Peyer's patch (tissue), 4 donors: Measurements from ENCODE around the gene SCRN1. TPM values are rescaled to one million over a fixed set of nuclear protein-coding genes. Genes with fewer than 3 reads are reported as not detected.
A peak's percentile ranks its signal among the peaks of the same experiment; 100 is the strongest.

Experiments
- DNase-seq, 3 donors: peaks; one replicate each; pipeline ENCODE4 v3.0.0-alpha.2; 2017 to 2019
- H3K27ac ChIP-seq, 4 donors: fragments of 200-600 bp; sonication (generic); one replicate each; pipeline ENCODE4 v1.5.1; 2016 to 2019
- H3K27me3 ChIP-seq, 2 donors: fragments of 200-600 bp; sonication (generic); one replicate each; pipeline ENCODE4 v1.5.1; 2019
- H3K36me3 ChIP-seq, 3 donors: fragments of 200-600 bp; sonication (generic); one replicate each; pipeline ENCODE4 v1.5.1; 2016 to 2019
- H3K4me1 ChIP-seq, 4 donors: fragments of 200-600 bp; sonication (generic); one replicate each; pipeline ENCODE4 v1.5.1; 2016 to 2019
- H3K4me3 ChIP-seq, 4 donors: fragments of 200-600 bp; sonication (generic); 1 replicate in 3 of 4; 2 replicates in 1 of 4; pipeline ENCODE4 v1.5.1; 2016 to 2019; ENCODE audit warnings: mild to moderate bottlenecking in 1 of 4
- H3K9me3 ChIP-seq, 4 donors: fragments of 200-600 bp; sonication (generic); one replicate each; pipeline ENCODE4 v1.5.1; 2016 to 2019; ENCODE audit warnings: mild to moderate bottlenecking in 1 of 4
- CTCF ChIP-seq, 6 experiments: fragments of 450-650 bp in 4 of 6; fragments of 200-600 bp in 2 of 6; sonication (generic) in 1 of 6; IDR thresholded peaks; one replicate each; pipeline ENCODE4 v1.5.1; 2017 to 2019; ENCODE audit warnings: antibody characterized with exemption in 6 of 6, mild to moderate bottlenecking in 3 of 6, moderate library complexity in 1 of 6
- POLR2A ChIP-seq, 2 donors: fragments of 450-650 bp; IDR thresholded peaks; one replicate each; pipeline ENCODE4 v1.5.1; 2017; ENCODE audit warnings: antibody characterized with exemption in 2 of 2, mild to moderate bottlenecking in 2 of 2, moderate library complexity in 2 of 2
- total RNA-seq, 4 donors: library from RNA; depleted of rRNA; stranded (reverse); fragments of >200 nt; gene quantifications; one replicate each; pipeline ENCODE4 v1.1.0, GENCODE V29; 2016

The SCRN1 gene
- total RNA-seq, 4 donors from 2014 or later, result 3.7 to 34.7 (median 7.4) TPM

DNA sequence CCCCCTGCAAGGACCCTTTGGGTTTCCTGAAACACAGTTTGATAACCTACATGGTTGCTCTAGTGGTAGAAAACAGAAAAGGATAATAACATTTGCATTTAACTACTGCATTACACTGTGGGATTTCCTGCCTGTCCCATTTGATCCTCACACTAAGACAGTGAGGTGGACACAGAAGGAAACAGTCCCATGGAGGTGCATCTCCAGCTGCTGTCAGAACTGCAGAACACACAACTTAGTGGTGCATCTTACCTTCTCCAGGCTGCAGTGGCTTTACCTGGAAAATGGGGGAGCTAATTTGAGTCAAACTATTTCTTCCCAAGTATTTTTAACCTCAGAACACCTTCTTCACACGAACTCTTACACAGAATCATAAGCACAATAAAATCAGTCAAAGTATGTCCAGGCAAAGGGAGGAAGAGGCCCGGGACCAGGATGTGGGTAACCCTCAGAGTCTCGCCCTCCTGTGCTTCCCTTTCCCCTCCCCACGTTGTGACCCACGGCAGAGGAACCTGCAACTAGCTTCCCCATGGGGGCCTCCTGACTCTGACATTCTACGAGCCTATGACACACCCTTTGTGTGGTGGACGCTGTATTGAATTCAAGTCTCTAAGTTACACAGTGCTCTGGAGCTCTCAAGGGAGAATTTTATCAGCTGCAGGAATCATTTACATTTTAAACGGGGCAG lies 33.7 kb downstream of the SCRN1 start:
- H3K27me3 ChIP-seq, result no peaks in the 10 kb centered on the region
- H3K27ac ChIP-seq, result no peak overlapping the region
- no peaks in the 10 kb centered on the region for H3K9me3 ChIP-seq
- H3K4me1 ChIP-seq, result peaks cover 0 to 4% (median 0%) of the 10 kb centered on the region in 4 donors
- TF ChIP-seq POLR2A (IDR thresholded peaks at IDR 0.05), result no peak
- TF ChIP-seq CTCF (IDR thresholded peaks at IDR 0.05), result no peak
- H3K36me3 ChIP-seq, result no peaks in the 10 kb centered on the region
- no peak overlapping the region for H3K4me3 ChIP-seq
- peak in 2 of 3 donors; percentile 49 to 62 for DNase-seq

- no peaks in the 10 kb centered on the region for H3K27me3 ChIP-seq
- TF ChIP-seq CTCF (IDR thresholded peaks at IDR 0.05) (no peak), POLR2A (IDR thresholded peaks at IDR 0.05) (no peak)
- no peak overlapping the region for H3K4me3 ChIP-seq
- no peaks in the 10 kb centered on the region for H3K36me3 ChIP-seq
- peaks cover 0 to 4% (median 0%) of the 10 kb centered on the region in 4 donors for H3K4me1 ChIP-seq
- DNase-seq, result no peak
- no peak overlapping the region for H3K27ac ChIP-seq
- H3K9me3 ChIP-seq, result no peaks in the 10 kb centered on the region
Observed at GRCh38 chr7:29955075-29955792, 34.4 kb downstream of the SCRN1 start.

DNA sequence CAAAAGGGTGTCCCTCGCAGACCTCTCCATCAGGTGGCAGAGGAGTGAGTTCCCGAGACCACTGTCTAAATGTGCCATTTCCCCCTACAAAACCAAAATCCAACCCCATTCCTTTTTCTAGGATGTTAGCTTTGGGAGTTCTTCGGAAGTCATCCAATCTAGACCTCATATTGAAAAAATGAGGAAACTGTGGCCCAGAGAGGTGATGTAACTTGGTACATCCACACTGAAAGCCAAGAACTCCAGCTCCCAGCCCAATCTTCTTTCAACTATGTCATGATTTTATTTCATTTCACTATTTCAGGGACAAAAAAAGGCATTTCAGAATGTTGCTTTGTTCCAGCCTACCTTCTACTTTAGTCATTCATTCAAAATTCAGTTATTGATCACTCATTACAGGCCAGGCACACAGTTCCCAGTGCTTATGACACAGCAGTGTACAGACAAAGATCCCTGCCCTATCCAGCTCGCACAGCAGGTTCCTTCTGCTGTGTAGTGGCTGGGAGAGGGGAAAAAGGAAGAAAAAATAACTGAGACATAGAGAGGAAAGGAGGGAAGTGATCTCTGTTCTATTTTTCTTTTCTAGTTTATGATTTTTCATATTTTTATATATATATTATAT lies 35.8 kb downstream of the SCRN1 start:
- Histone ChIP-seq H3K27me3 (no peaks in the 10 kb centered on the region), H3K27ac (no peak overlapping the region), H3K4me1 (peaks cover 0 to 4% (median 0%) of the 10 kb centered on the region in 4 donors), H3K4me3 (no peak overlapping the region), H3K9me3 (no peaks in the 10 kb centered on the region), H3K36me3 (no peaks in the 10 kb centered on the region)
- TF ChIP-seq POLR2A (IDR thresholded peaks at IDR 0.05) (no peak), CTCF (IDR thresholded peaks at IDR 0.05) (no peak)
- no peak for DNase-seq

GRCh38 chr7:29951206-29951605 lies 38.4 kb downstream of the SCRN1 start:
- Histone ChIP-seq H3K9me3 (no peaks in the 10 kb centered on the region), H3K27me3 (no peaks in the 10 kb centered on the region), H3K4me3 (no peak overlapping the region), H3K4me1 (no peaks in the 10 kb centered on the region), H3K27ac (no peak overlapping the region), H3K36me3 (peaks cover 0 to 4% (median 0%) of the 10 kb centered on the region in 3 donors)
- no peak for DNase-seq
- TF ChIP-seq CTCF (IDR thresholded peaks at IDR 0.05) (no peak), POLR2A (IDR thresholded peaks at IDR 0.05) (no peak)

GRCh38 chr7:29950480-29950879 lies 39.1 kb downstream of the SCRN1 start:
- Histone ChIP-seq H3K4me1 (no peaks in the 10 kb centered on the region), H3K9me3 (no peaks in the 10 kb centered on the region), H3K27ac (no peak overlapping the region), H3K36me3 (peaks cover 0 to 4% (median 0%) of the 10 kb centered on the region in 3 donors), H3K27me3 (no peaks in the 10 kb centered on the region), H3K4me3 (no peak overlapping the region)
- TF ChIP-seq POLR2A (IDR thresholded peaks at IDR 0.05) (no peak), CTCF (IDR thresholded peaks at IDR 0.05) (no peak)
- no peak for DNase-seq
